GM12878 (cell line): ENCODE results near the gene ATP5PO. TPM values are rescaled to one million over a fixed set of nuclear protein-coding genes. Genes with fewer than 3 reads are reported as not detected.

Experiments
- ATAC-seq: fragments of 200-7000 bp; cut with Tn5 transposase; 3 replicates; pipeline ENCODE4 v1.9.1; 2020; ENCODE audit warnings: mild to moderate bottlenecking, moderate library complexity
- BruUV-seq: library from RNA; stranded (reverse); fragments of 400-500 nt; replicated peaks from 2 replicates; lab custom pipeline; 2021; lab: Mats Ljungman, UMichigan
- CTCF ChIA-PET: fragments of 300-600 bp; sonication (Branson Sonifier 250); formaldehyde crosslinking; extraction: SDS; loops from one replicate; lab custom pipeline; 2021; ENCODE audit warnings: inconsistent platforms; lab: Yijun Ruan, JAX
- POLR2A ChIA-PET: fragments of 350-600 bp; formaldehyde crosslinking; extraction: SDS; loops from one replicate; lab custom pipeline; 2021; ENCODE audit warnings: inconsistent platforms; lab: Charles Lee
- RAD21 ChIA-PET: fragments of 300-600 bp; sonication (Branson Sonifier 250); formaldehyde crosslinking; loops from one replicate; lab custom pipeline; 2023; ENCODE audit warnings: antibody characterized with exemption; ENCODE audit not compliant: unreplicated experiment; lab: Charles Lee
- SMC1A ChIA-PET: fragments of 300-600 bp; sonication (Branson Sonifier 250); formaldehyde crosslinking; loops from one replicate; lab custom pipeline; 2023; ENCODE audit not compliant: unreplicated experiment, uncharacterized antibody; lab: Charles Lee
- DNase-seq: peaks from one replicate; pipeline ENCODE4 v3.0.0-alpha.2; 2011; ENCODE audit warnings: low read depth, low spot score
- FAIRE-seq: peaks from 3 replicates; lab custom pipeline; 2011; peaks lifted over from hg19 to GRCh38; lab: Jason Lieb, UNC
- H2AFZ ChIP-seq: 2 replicates; pipeline ENCODE4 v1.6.0; 2011; ENCODE audit warnings: low read depth, low read length, control low read depth; ENCODE audit not compliant: control insufficient read depth
- H3K27ac ChIP-seq: 2 replicates; pipeline ENCODE4 v1.5.1; 2011; ENCODE audit warnings: control low read depth; ENCODE audit not compliant: control insufficient read depth, insufficient read depth
- H3K27me3 ChIP-seq, 2 experiments: replicated peaks in 1 of 2; 2 replicates each; pipeline versions ENCODE4 v1.6.0 to v1.6.1; 2011; ENCODE audit warnings: low read length in 1 of 2; ENCODE audit not compliant: control insufficient read depth in 2 of 2, insufficient read depth in 2 of 2
- H3K36me3 ChIP-seq, 2 experiments: 2 replicates each; pipeline ENCODE4 v1.5.1; 2011; ENCODE audit warnings: low read length in 1 of 2; ENCODE audit not compliant: control insufficient read depth in 2 of 2, insufficient read depth in 2 of 2
- H3K4me1 ChIP-seq: 2 replicates; pipeline ENCODE4 v1.6.1; 2011; ENCODE audit warnings: mild to moderate bottlenecking, low read length, moderate library complexity, mixed read lengths; ENCODE audit not compliant: control insufficient read depth, insufficient read depth
- H3K4me2 ChIP-seq: 2 replicates; pipeline ENCODE4 v1.6.0; 2011; ENCODE audit warnings: control low read depth; ENCODE audit not compliant: control insufficient read depth, insufficient read depth
- H3K4me3 ChIP-seq: fragments of 200-600 bp; sonication (generic); 2 replicates; pipeline ENCODE4 v1.5.1; 2016
- H3K79me2 ChIP-seq: 2 replicates; pipeline ENCODE4 v1.6.0; 2011; ENCODE audit warnings: low read length; ENCODE audit not compliant: control insufficient read depth, insufficient read depth
- H3K9ac ChIP-seq: 2 replicates; pipeline ENCODE4 v1.8.0; 2011; ENCODE audit warnings: low read length, control low read depth, mixed read lengths; ENCODE audit not compliant: control insufficient read depth, insufficient read depth
- H3K9me3 ChIP-seq: replicated peaks from 3 replicates; pipeline ENCODE4 v1.5.1; 2011; ENCODE audit warnings: mild to moderate bottlenecking, low read length; ENCODE audit not compliant: control insufficient read depth, insufficient read depth
- H4K20me1 ChIP-seq: 2 replicates; pipeline ENCODE4 v1.6.0; 2011; ENCODE audit not compliant: control insufficient read depth, insufficient read depth
- CBFB ChIP-seq: IDR thresholded peaks from 2 replicates; pipeline ENCODE4 v1.6.1; 2016; ENCODE audit warnings: antibody characterized with exemption, low read depth
- DPF2 ChIP-seq: fragments of 450-650 bp; IDR thresholded peaks from 2 replicates; pipeline ENCODE4 v1.6.1; 2017; ENCODE audit warnings: mild to moderate bottlenecking
- FOS ChIP-seq: IDR thresholded peaks from 3 replicates; pipeline ENCODE4 v1.6.1; 2011; ENCODE audit warnings: borderline replicate concordance; ENCODE audit not compliant: insufficient read length; ENCODE audit errors: extremely low read depth
- GATAD2B ChIP-seq: fragments of 450-650 bp; conservative IDR thresholded peaks from 2 replicates; pipeline ENCODE4 v1.6.1; 2017; ENCODE audit warnings: low read depth, mild to moderate bottlenecking, moderate library complexity
- HDAC6 ChIP-seq: fragments of 200-600 bp; sonication (generic); IDR thresholded peaks from one replicate; pipeline ENCODE4 v1.8.0; 2017; ENCODE audit warnings: antibody characterized with exemption; ENCODE audit not compliant: unreplicated experiment
- MEF2B ChIP-seq: fragments of 450-650 bp; IDR thresholded peaks from 2 replicates; pipeline ENCODE4 v1.6.1; 2018; ENCODE audit warnings: mild to moderate bottlenecking, moderate library complexity; ENCODE audit not compliant: partially characterized antibody, poor library complexity, severe bottlenecking
- RBBP5 ChIP-seq: fragments of 200-600 bp; sonication (generic); conservative IDR thresholded peaks from 2 replicates; pipeline ENCODE4 v1.6.1; 2016
- RCOR1 ChIP-seq: conservative IDR thresholded peaks from 2 replicates; pipeline ENCODE4 v1.6.1; 2012; ENCODE audit warnings: low read depth, low read length, improper control_type of control experiment
- RUNX3 ChIP-seq: IDR thresholded peaks from 2 replicates; pipeline ENCODE4 v1.6.1; 2012; ENCODE audit warnings: low read length, inconsistent platforms
- SIN3A ChIP-seq: IDR thresholded peaks from 2 replicates; pipeline ENCODE4 v1.6.1; 2012; ENCODE audit warnings: low read depth, low read length, improper control_type of control experiment
- SMAD5 ChIP-seq: IDR thresholded peaks from 2 replicates; pipeline ENCODE4 v1.6.1; 2016; ENCODE audit warnings: antibody characterized with exemption, low read depth
- SP1 ChIP-seq: IDR thresholded peaks from one replicate; pipeline ENCODE4 v1.6.1; 2011; ENCODE audit warnings: low read depth, low read length
- TARDBP ChIP-seq: IDR thresholded peaks from 2 replicates; pipeline ENCODE4 v1.6.1; 2016; ENCODE audit warnings: borderline replicate concordance
- ZBED1 ChIP-seq: IDR thresholded peaks from 2 replicates; pipeline ENCODE4 v1.6.1; 2016; ENCODE audit warnings: borderline replicate concordance
- WGBS: methylation state at CpG from one replicate; pipeline ENCODE4 v1.1.6; 2016; ENCODE audit warnings: low lambda C conversion rate; ENCODE audit not compliant: insufficient replicate concordance, insufficient coverage; ENCODE audit errors: missing lambda C conversion rate; 5-methylcytosine and 5-hydroxymethylcytosine counted together
- in situ Hi-C: fragments of 300-500 bp; cut with MboI; formaldehyde crosslinking; loops from 9 replicates; pipeline ENCODE4 v1.14.3; 2018; ENCODE audit warnings: mixed read lengths
- intact Hi-C: fragments of 100-400 bp; cut with micrococcal nuclease; formaldehyde crosslinking; loops from one replicate; pipeline ENCODE4 v1.14.2; 2022; ENCODE audit not compliant: unreplicated experiment
- polyA plus RNA-seq, 11 experiments: library from polyadenylated mRNA; depleted of rRNA in 4 of 11; unstranded in 6 of 11; stranded (reverse) in 5 of 11; fragments of >200 nt; fragmentation: Nextera tagmentation in 4 of 11; fragmentation: Illumina TruSeq in 1 of 11; extraction: Ambion mirVana in 4 of 11; extraction: Trizol in 1 of 11; gene quantifications; 1 replicate in 1 of 11; 2 replicates in 10 of 11; pipeline versions ENCODE4 v1.2.1 to v1.2.3, GENCODE V29; 2011 to 2016; ENCODE audit warnings: inconsistent platforms in 2 of 11, missing spikeins in 2 of 11, low read depth in 1 of 11
- total RNA-seq, 4 experiments: library from RNA; depleted of rRNA in 3 of 4; stranded (reverse); fragments of >200 nt in 3 of 4; fragmentation: Illumina TruSeq in 1 of 4; extraction: Trizol in 1 of 4; gene quantifications; 2 replicates each; pipeline versions ENCODE4 v1.2.1 to v1.2.3, GENCODE V29; 2013 to 2021
- TF ChIP-seq, protein P1 (sequence below): fragments of 450-650 bp; conservative IDR thresholded peaks from 2 replicates; pipeline ENCODE4 v1.6.1; 2017; ENCODE audit warnings: mild to moderate bottlenecking, moderate library complexity
- TF ChIP-seq, protein P2 (sequence below): IDR thresholded peaks from 2 replicates; pipeline ENCODE4 v1.6.1; 2012; ENCODE audit warnings: low read depth, low read length, improper control_type of control experiment

ATP5PO gene
- total and polyA plus RNA-seq, 10 of the 15 experiments (the other 5 are each of a cell fraction or from before 2014, with no cell fraction given), result 251 to 1,656 (median 470) TPM

DNA sequence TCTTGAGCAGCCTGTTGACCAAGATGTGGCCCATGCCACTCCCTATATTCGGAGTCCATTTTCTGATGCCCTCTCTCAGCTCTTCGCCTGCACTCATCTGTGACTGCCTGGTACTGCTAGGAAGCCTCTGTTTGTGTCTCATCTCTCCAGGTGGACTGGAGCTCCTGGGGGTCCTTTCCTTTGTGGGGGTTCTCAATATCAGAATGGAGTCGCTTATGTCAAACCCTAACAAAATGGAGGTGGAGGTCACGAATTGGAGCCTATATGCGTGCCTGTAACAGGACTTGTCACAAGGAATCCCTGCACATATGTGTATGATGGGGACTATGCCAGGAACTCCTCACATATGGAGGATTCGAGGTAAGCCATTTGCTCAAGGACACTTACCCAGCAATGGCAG lies 46.7 kb upstream of the ATP5PO start:
- 73% methylated on average over 6 of the region's 6 CpGs for WGBS
- no peak overlapping the region for H3K9ac ChIP-seq
- FAIRE-seq, result no peak
- no peaks in the 10 kb centered on the region for H4K20me1 ChIP-seq
- H3K27me3 ChIP-seq, result no peaks in the 10 kb centered on the region
- SMC1A ChIA-PET, result interaction anchor here (0.7 to 4.5 kb wide), 4 partner anchors 8 to 38 kb away, joined by 3 to 35 read pairs (median 6); no protein-coding TSS in a partner anchor
- in situ Hi-C loops, result no loop called here
- no peaks in the 10 kb centered on the region for H3K36me3 ChIP-seq
- intact Hi-C loops, result no loop called here
- BruUV-seq, result no TSS peak
- RAD21 ChIA-PET, result interaction anchor here (1.6 kb wide), 1 partner anchor 14 kb away, joined by 4 read pairs; no protein-coding TSS in a partner anchor
- no peak overlapping the region for H3K4me2 ChIP-seq
- no peak overlapping the region for H3K27ac ChIP-seq
- H3K4me1 ChIP-seq, result no peaks in the 10 kb centered on the region
- no peak for ATAC-seq
- POLR2A ChIA-PET, result interaction anchor here (0.7 kb wide), 1 partner anchor 15 kb away, joined by 3 read pairs; no protein-coding TSS in a partner anchor
- DNase-seq, result no peak
- TF ChIP-seq SP1 (no peak), SIN3A (no peak), GATAD2B (no peak), DPF2 (no peak), FOS (no peak), SMAD5 (no peak), ZBED1 (no peak), MEF2B (no peak), RUNX3 (no peak), RBBP5 (no peak), HDAC6 (no peak), CBFB (no peak), TARDBP (no peak), RCOR1 (no peak)
- TF ChIP-seq, protein P1, sequence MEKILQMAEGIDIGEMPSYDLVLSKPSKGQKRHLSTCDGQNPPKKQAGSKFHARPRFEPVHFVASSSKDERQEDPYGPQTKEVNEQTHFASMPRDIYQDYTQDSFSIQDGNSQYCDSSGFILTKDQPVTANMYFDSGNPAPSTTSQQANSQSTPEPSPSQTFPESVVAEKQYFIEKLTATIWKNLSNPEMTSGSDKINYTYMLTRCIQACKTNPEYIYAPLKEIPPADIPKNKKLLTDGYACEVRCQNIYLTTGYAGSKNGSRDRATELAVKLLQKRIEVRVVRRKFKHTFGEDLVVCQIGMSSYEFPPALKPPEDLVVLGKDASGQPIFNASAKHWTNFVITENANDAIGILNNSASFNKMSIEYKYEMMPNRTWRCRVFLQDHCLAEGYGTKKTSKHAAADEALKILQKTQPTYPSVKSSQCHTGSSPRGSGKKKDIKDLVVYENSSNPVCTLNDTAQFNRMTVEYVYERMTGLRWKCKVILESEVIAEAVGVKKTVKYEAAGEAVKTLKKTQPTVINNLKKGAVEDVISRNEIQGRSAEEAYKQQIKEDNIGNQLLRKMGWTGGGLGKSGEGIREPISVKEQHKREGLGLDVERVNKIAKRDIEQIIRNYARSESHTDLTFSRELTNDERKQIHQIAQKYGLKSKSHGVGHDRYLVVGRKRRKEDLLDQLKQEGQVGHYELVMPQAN, result no peak
- TF ChIP-seq, protein P2, sequence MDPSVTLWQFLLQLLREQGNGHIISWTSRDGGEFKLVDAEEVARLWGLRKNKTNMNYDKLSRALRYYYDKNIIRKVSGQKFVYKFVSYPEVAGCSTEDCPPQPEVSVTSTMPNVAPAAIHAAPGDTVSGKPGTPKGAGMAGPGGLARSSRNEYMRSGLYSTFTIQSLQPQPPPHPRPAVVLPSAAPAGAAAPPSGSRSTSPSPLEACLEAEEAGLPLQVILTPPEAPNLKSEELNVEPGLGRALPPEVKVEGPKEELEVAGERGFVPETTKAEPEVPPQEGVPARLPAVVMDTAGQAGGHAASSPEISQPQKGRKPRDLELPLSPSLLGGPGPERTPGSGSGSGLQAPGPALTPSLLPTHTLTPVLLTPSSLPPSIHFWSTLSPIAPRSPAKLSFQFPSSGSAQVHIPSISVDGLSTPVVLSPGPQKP, result no peak
- TF ChIP-seq, all 136 proteins: peak for 0
- no peak overlapping the region for H2AFZ ChIP-seq
- CTCF ChIA-PET, result interaction anchor here (1.2 kb wide), 1 partner anchor 38 kb away, joined by 3 read pairs; no protein-coding TSS in a partner anchor
- no peak overlapping the region for H3K4me3 ChIP-seq
- no peaks in the 10 kb centered on the region for H3K79me2 ChIP-seq
- H3K9me3 ChIP-seq, result peaks cover 3% of the 10 kb centered on the region
